NT2/D1 (cell line): Measurements from ENCODE around the gene S100A4.

Source experiments
- SUZ12 ChIP-seq: IDR thresholded peaks from 2 replicates; pipeline ENCODE4 v1.6.1; 2011; ENCODE audit not compliant: insufficient read length, insufficient read depth; ENCODE audit errors: extremely low read depth
- ZNF274 ChIP-seq: IDR thresholded peaks from 2 replicates; pipeline ENCODE4 v1.6.1; 2011; ENCODE audit warnings: mild to moderate bottlenecking, low read depth, low read length

DNA sequence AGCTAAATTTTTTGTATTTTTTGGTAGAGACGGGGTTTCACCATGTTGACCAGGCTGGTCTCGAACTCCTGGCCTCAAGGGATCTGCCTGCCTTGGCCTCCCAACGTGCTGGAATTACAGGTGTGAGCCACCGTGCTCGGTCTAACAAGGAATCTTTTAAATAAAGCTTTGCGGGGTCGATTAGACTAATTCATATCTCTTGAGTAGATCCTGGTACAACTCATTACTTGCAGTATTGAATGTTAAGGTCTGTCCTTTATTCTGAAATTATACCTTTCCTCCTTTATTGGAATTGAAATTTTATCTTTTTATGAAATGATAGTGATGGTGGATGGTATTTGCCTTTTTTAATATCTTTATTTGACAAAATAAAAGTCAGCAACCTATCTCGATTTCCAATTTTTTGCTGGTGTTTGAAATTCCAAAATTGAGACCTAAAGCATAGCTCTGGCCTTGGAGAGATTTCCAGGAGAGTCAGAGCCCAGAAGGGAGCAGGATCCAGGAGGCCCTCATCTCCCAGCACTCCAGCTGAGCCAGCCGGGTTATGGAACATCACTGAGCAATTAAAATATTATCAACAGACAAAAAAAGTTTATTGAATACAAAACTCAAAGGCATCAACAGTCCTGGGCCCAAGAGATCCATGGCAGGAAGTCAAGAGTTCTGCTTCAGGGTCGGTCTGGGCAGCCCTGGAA is 15.3 kb upstream of the S100A4 start:
- TF ChIP-seq SUZ12 (no peak), ZNF274 (no peak)
